ENCODE results near the gene TBC1D17. TPM values are rescaled to one million over a fixed set of nuclear protein-coding genes. Genes with fewer than 3 reads are reported as not detected.
A peak's percentile ranks its signal among the peaks of the same experiment; 100 is the strongest.

Gene TBC1D17
- total RNA-seq, 2 donors from 2014 or later: 20.4 to 27.5 TPM

DNA sequence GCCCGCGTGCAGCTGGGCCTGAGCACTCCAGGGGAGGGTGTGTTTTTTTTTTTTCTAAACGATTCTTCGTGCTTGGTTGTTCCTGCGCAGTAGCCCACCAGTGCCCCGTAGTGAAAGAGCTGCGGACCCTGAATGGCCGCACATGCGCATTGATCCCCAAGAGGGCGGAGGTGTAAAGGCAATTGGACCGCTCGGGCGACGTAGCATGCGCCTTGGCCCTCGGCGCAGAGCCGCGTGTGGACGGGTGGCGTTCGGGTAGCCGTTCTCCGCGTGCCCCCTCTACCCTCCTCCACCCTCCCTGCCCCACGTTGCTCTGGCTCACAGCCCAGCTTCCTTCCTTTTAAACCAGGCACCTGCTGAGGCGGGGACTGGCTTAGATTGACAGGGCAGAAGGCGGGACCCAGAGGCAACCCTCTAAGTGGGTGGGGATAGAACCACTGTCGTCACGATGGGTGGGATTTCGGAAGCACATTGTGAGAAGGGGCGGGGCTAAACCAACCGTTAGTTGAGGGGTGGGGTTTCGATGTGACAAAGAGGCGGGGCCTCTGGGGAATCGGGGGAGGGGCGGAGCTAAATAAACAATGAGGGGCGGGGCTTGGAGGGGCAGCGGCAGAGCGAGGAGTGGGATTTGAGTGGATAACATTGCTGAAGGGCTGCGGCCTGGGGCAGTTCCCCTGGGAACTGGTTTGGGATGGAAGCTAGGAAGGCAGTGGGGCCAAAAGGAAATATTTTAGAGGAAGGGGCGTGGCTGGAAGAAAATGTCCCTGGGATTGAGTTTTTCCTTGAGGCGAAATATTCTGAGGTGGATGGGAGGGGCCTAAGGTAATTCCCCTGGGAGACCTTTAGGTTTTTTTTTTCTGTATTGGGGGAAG, 52.3 kb downstream of the TBC1D17 start:
- H3K36me3 ChIP-seq: peaks cover 7% of the 10 kb centered on the region
- H3K27ac ChIP-seq: peak overlapping the region; percentile 92 to 93
- DNase-seq (ENCODE audit: low spot score): peak; percentile 95
- peaks cover 0 to 39% of the 10 kb centered on the region in 2 donors for H3K4me1 ChIP-seq
- TF ChIP-seq, protein P1, sequence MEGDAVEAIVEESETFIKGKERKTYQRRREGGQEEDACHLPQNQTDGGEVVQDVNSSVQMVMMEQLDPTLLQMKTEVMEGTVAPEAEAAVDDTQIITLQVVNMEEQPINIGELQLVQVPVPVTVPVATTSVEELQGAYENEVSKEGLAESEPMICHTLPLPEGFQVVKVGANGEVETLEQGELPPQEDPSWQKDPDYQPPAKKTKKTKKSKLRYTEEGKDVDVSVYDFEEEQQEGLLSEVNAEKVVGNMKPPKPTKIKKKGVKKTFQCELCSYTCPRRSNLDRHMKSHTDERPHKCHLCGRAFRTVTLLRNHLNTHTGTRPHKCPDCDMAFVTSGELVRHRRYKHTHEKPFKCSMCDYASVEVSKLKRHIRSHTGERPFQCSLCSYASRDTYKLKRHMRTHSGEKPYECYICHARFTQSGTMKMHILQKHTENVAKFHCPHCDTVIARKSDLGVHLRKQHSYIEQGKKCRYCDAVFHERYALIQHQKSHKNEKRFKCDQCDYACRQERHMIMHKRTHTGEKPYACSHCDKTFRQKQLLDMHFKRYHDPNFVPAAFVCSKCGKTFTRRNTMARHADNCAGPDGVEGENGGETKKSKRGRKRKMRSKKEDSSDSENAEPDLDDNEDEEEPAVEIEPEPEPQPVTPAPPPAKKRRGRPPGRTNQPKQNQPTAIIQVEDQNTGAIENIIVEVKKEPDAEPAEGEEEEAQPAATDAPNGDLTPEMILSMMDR (IDR thresholded peaks at IDR 0.05): no peak
- H3K27me3 ChIP-seq: no peaks in the 10 kb centered on the region
- peak overlapping the region; percentile 86 to 88 for H3K4me3 ChIP-seq
- H3K9me3 ChIP-seq: no peaks in the 10 kb centered on the region

DNA sequence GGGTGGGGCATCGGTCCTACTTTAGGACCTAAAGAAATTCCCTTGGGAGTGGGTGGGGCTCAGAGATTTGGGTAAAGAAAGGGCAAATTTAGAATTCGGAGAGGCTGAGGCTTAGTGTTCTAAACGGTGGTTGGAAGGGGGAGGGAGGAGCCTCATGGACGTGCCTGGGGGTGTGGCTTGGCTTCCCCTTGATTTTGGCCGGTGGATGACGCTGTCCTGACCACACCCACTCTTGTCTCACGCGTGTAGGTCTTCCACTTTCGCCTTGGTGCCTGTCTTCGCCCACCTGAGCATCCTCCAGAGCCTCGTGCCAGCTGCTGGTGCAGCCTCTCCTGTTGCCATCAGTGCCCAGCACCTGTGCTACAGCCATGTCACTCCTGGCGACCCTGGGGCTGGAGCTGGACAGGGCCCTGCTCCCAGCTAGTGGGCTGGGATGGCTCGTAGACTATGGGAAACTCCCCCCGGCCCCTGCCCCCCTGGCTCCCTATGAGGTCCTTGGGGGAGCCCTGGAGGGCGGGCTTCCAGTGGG, 53.0 kb downstream of the TBC1D17 start:
- H3K36me3 ChIP-seq: peaks cover 7% of the 10 kb centered on the region
- DNase-seq (ENCODE audit: low spot score): no peak
- no peaks in the 10 kb centered on the region for H3K27me3 ChIP-seq
- H3K4me3 ChIP-seq: peak overlapping the region in 1 of 2 donors; percentile 86
- TF ChIP-seq, protein P1 (IDR thresholded peaks at IDR 0.05): no peak
- peaks cover 0 to 34% of the 10 kb centered on the region in 2 donors for H3K4me1 ChIP-seq
- peak overlapping the region; percentile 92 to 93 for H3K27ac ChIP-seq
- H3K9me3 ChIP-seq: no peaks in the 10 kb centered on the region

DNA sequence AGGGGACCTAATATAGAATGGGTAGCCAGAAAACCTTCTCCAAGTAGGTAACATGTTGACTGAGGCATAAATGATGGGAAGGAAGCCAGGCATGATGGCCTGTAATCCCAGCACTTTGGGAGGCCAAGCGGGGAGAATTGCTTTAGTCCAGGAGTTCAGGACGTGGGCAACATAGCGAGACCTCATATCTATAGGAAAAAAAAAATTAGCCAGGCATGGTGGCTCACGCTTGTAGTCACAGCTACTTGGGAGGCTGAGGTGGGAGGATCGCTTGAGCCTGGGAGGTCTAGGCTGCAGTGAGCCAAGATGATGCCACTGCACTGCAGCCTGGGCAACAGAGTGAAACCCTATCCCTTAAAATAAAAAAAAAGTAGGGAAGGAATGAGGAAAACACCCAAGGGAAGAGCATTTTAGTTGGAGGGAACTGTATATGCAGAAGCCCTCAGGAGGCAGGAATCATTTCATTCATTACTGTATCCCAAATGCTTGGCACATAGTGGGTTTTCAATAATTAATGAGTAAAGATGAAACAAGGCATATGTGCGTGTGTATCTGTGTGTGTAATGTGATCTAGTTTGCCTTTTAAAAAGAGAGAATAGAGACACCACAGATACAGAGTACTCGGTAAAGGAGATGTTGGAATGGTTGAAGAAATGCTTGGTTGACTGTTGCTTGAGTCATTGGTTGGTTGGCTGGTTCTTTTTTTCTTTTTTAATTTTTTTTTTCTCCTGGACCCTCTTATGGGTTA, 54.0 kb downstream of the TBC1D17 start:
- H3K27ac ChIP-seq: no peak overlapping the region
- TF ChIP-seq, protein P1 (IDR thresholded peaks at IDR 0.05): no peak
- peaks cover 0 to 33% of the 10 kb centered on the region in 2 donors for H3K4me1 ChIP-seq
- no peaks in the 10 kb centered on the region for H3K27me3 ChIP-seq
- H3K9me3 ChIP-seq: no peaks in the 10 kb centered on the region
- peaks cover 7% of the 10 kb centered on the region for H3K36me3 ChIP-seq
- no peak overlapping the region for H3K4me3 ChIP-seq
- DNase-seq (ENCODE audit: low spot score): no peak

DNA sequence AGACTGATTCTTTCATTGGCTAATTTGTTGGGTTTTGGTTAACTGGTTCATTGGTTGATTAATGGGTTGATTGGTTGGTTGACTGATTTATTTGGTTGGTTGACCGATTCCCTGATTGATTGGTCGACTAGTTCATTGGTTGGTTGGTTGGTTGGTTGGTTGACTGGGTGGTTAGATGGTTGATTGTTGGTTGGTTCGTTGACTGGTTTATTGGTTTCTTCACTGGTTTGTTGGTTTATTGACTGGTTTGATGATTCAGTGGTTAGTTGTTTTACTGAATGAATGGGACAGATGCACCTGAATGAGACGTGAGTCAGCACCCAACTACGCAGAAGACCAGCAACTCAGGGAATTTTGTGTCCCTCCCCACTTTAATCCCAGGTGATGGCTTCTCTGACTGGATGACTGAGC, 54.5 kb downstream of the TBC1D17 start:
- Histone ChIP-seq H3K36me3 (peaks cover 4% of the 10 kb centered on the region), H3K9me3 (no peaks in the 10 kb centered on the region), H3K27me3 (no peaks in the 10 kb centered on the region), H3K4me1 (peaks cover 0 to 31% of the 10 kb centered on the region in 2 donors), H3K27ac (no peak overlapping the region), H3K4me3 (no peak overlapping the region)
- TF ChIP-seq, protein P1 (IDR thresholded peaks at IDR 0.05): no peak
- DNase-seq (ENCODE audit: low spot score): no peak

DNA sequence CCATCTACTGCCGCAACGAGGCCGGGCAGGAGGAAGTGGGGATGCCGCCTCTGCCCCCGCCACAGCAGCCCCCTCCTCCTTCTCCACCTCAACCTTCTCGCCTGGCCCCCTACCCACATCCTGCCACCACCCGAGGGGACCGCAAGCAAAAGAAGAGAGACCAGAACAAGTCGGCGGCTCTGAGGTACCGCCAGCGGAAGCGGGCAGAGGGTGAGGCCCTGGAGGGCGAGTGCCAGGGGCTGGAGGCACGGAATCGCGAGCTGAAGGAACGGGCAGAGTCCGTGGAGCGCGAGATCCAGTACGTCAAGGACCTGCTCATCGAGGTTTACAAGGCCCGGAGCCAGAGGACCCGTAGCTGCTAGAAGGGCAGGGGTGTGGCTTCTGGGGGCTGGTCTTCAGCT, 55.2 kb downstream of the TBC1D17 start:
- Histone ChIP-seq H3K4me3 (no peak overlapping the region), H3K36me3 (no peaks in the 10 kb centered on the region), H3K27ac (no peak overlapping the region), H3K9me3 (no peaks in the 10 kb centered on the region), H3K4me1 (peaks cover 0 to 28% of the 10 kb centered on the region in 2 donors), H3K27me3 (no peaks in the 10 kb centered on the region)
- TF ChIP-seq, protein P1 (IDR thresholded peaks at IDR 0.05): no peak
- no peak for DNase-seq (ENCODE audit: low spot score)

Measured in right atrium auricular region (tissue), 2 donors.